Hematopoietic multipotent progenitor cell treated with erythropoietin and hydrocortisone succinate and interleukin-3 and kit ligand, for 6 days (in vitro differentiated cells): Measurements from ENCODE around the gene CFAP53.

Experiments
- DNase-seq: peaks from one replicate; pipeline ENCODE4 v3.0.0-alpha.2; 2015

Gene CFAP53

GRCh38 chr18:50192995-50193795, 73.1 kb downstream of the CFAP53 start:
- DNase-seq: no peak

GRCh38 chr18:50190926-50191325, 75.4 kb downstream of the CFAP53 start:
- DNase-seq: no peak

GRCh38 chr18:50190236-50190635, 76.1 kb downstream of the CFAP53 start:
- DNase-seq: no peak

- no peak for DNase-seq
Measured at GRCh38 chr18:50189160-50189559, 77.1 kb downstream of the CFAP53 start.

- no peak for DNase-seq
Measured at GRCh38 chr18:50188652-50189051, 77.6 kb downstream of the CFAP53 start.

GRCh38 chr18:50187659-50188058, 78.6 kb downstream of the CFAP53 start:
- no peak for DNase-seq

GRCh38 chr18:50186385-50186784, 79.9 kb downstream of the CFAP53 start:
- no peak for DNase-seq

- DNase-seq: no peak
Measured at GRCh38 chr18:50183556-50183955, 82.7 kb downstream of the CFAP53 start.

GRCh38 chr18:50182511-50182910, 83.8 kb downstream of the CFAP53 start:
- DNase-seq: no peak

- DNase-seq: no peak
Measured at GRCh38 chr18:50181590-50181989, 84.7 kb downstream of the CFAP53 start.

- no peak for DNase-seq
Measured at GRCh38 chr18:50179465-50179864, 86.8 kb downstream of the CFAP53 start.

- no peak for DNase-seq
Measured at GRCh38 chr18:50177294-50177992, 88.9 kb downstream of the CFAP53 start.
